DND-41 (cell line): Measurements from ENCODE around the gene DNAJC4.

ENCODE experiments used
- ATAC-seq: fragments of 200-7000 bp; cut with Tn5 transposase; 3 replicates; pipeline ENCODE4 v1.9.1; 2021; ENCODE audit warnings: low read depth; ENCODE audit not compliant: insufficient read depth
- DNase-seq: peaks from one replicate; pipeline ENCODE4 v3.0.0-alpha.2; 2020
- H2AFZ ChIP-seq: 2 replicates; pipeline ENCODE4 v1.6.0; 2012; ENCODE audit warnings: low read depth, low read length
- H3K27ac ChIP-seq: 2 replicates; pipeline ENCODE4 v1.5.1; 2012; ENCODE audit warnings: low read length, inconsistent platforms
- H3K27me3 ChIP-seq: fragments of 200-600 bp; sonication (generic); 2 replicates; pipeline ENCODE4 v1.6.0; 2012; ENCODE audit warnings: low read length, mild to moderate bottlenecking, inconsistent platforms; ENCODE audit not compliant: insufficient read depth, poor library complexity
- H3K36me3 ChIP-seq: 2 replicates; pipeline ENCODE4 v1.5.1; 2012; ENCODE audit warnings: low read length, inconsistent platforms; ENCODE audit not compliant: insufficient read depth
- H3K4me1 ChIP-seq: 2 replicates; pipeline ENCODE4 v1.5.1; 2012; ENCODE audit warnings: mild to moderate bottlenecking, low read length; ENCODE audit not compliant: insufficient read depth
- H3K4me2 ChIP-seq: 2 replicates; pipeline ENCODE4 v1.6.0; 2012; ENCODE audit warnings: mild to moderate bottlenecking, moderate library complexity, low read length, inconsistent platforms; ENCODE audit not compliant: insufficient read depth
- H3K4me3 ChIP-seq, 2 experiments: fragments of 200-600 bp in 1 of 2; shearing (Covaris generic) in 1 of 2; 2 replicates each; pipeline ENCODE4 v1.5.1; 2012 to 2016; ENCODE audit warnings: inconsistent platforms in 2 of 2, low read length in 2 of 2, mild to moderate bottlenecking in 2 of 2, low read depth in 1 of 2, moderate library complexity in 1 of 2
- H3K79me2 ChIP-seq: 2 replicates; pipeline ENCODE4 v1.6.0; 2012; ENCODE audit warnings: low read length, inconsistent platforms; ENCODE audit not compliant: insufficient read depth
- H3K9ac ChIP-seq: 2 replicates; pipeline ENCODE4 v1.6.0; 2012; ENCODE audit warnings: low read depth, mild to moderate bottlenecking, inconsistent platforms, low read length, moderate library complexity
- H3K9me3 ChIP-seq: 2 replicates; pipeline ENCODE4 v1.5.1; 2012; ENCODE audit warnings: low read length, moderate library complexity, mild to moderate bottlenecking, inconsistent platforms; ENCODE audit not compliant: insufficient read depth, severe bottlenecking
- H4K20me1 ChIP-seq: 2 replicates; pipeline ENCODE4 v1.6.0; 2012; ENCODE audit warnings: low read length; ENCODE audit not compliant: insufficient read depth
- EZH2 ChIP-seq: IDR thresholded peaks from 3 replicates; pipeline ENCODE4 v1.6.1; 2012; ENCODE audit warnings: borderline replicate concordance, low read depth, mild to moderate bottlenecking, moderate library complexity, low read length, inconsistent platforms; ENCODE audit not compliant: severe bottlenecking
- TF ChIP-seq, protein P1 (sequence below): IDR thresholded peaks from 2 replicates; pipeline ENCODE4 v1.5.1; 2012; ENCODE audit warnings: borderline replicate concordance, low read length, moderate library complexity, mild to moderate bottlenecking; ENCODE audit not compliant: poor library complexity, severe bottlenecking; ENCODE audit errors: extremely low read depth

Gene DNAJC4

GRCh38 chr11:64247729-64248531 is 17.6 kb downstream of the DNAJC4 start:
- Histone ChIP-seq H3K27ac (no peak overlapping the region), H3K4me1 (peaks cover 61% of the 10 kb centered on the region)
- ATAC-seq = no peak

DNA sequence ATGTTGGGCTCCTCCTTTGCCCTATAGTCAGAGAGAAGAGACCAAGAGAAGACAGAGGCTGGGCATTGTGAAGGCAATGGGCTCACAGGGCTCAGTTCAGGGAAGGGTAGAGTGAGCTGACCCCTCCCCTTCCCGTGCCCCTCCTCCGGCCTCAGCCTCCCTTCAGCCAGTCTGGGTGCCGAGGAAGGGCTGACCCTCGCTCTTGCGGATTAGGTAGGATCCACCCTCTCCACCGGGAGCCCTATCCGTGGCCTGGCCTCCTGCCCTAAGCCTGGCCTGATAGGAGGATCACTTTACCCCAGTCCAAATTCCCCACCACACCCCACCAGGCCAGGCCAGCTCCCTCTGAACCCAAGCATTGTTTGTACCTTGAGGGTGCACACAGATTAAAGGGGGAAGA is 18.2 kb downstream of the DNAJC4 start:
- peaks cover 56% of the 10 kb centered on the region for H3K4me1 ChIP-seq
- no peak overlapping the region for H3K27ac ChIP-seq

More at GRCh38 chr11:64247729-64248531, 17.6 kb downstream of the DNAJC4 start:
- Histone ChIP-seq H2AFZ (no peak overlapping the region), H3K27me3 (no peaks in the 10 kb centered on the region), H3K9ac (no peak overlapping the region), H4K20me1 (peaks cover 28% of the 10 kb centered on the region), H3K4me3 (no peak overlapping the region), H3K9me3 (no peaks in the 10 kb centered on the region), H3K79me2 (peaks cover 39% of the 10 kb centered on the region), H3K36me3 (peaks cover 24% of the 10 kb centered on the region), H3K4me2 (no peak overlapping the region)
- TF ChIP-seq EZH2 = no peak
- TF ChIP-seq, protein P1, sequence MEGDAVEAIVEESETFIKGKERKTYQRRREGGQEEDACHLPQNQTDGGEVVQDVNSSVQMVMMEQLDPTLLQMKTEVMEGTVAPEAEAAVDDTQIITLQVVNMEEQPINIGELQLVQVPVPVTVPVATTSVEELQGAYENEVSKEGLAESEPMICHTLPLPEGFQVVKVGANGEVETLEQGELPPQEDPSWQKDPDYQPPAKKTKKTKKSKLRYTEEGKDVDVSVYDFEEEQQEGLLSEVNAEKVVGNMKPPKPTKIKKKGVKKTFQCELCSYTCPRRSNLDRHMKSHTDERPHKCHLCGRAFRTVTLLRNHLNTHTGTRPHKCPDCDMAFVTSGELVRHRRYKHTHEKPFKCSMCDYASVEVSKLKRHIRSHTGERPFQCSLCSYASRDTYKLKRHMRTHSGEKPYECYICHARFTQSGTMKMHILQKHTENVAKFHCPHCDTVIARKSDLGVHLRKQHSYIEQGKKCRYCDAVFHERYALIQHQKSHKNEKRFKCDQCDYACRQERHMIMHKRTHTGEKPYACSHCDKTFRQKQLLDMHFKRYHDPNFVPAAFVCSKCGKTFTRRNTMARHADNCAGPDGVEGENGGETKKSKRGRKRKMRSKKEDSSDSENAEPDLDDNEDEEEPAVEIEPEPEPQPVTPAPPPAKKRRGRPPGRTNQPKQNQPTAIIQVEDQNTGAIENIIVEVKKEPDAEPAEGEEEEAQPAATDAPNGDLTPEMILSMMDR = no peak
- no peak for DNase-seq

DNA sequence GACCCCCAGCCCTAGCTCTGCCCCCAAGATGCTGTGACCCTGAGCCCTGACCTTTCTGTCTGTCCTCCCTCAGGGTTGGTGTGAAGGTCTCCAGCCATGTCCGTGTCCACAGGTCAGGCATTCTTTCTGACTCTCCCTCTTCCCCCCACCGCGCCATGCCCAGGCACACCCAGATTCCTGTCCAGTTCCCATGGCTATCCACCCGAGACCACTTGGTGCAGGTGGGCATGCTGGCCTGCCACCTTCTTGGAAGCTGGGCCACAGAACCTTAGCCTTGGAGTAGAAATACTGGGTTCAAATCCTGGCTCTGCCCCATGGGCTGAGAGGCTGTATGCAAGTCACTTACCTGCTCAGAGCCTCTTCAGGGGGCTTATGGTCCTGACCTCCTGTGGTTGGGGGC is 18.7 kb downstream of the DNAJC4 start:
- no peaks in the 10 kb centered on the region for H3K9me3 ChIP-seq
- H3K4me1 ChIP-seq = peaks cover 52% of the 10 kb centered on the region
- DNase-seq (no peak), ATAC-seq (no peak)
- no peaks in the 10 kb centered on the region for H3K27me3 ChIP-seq
- peaks cover 21% of the 10 kb centered on the region for H4K20me1 ChIP-seq
- no peak overlapping the region for H3K27ac ChIP-seq
- H2AFZ ChIP-seq = no peak overlapping the region
- H3K4me2 ChIP-seq = no peak overlapping the region
- no peak overlapping the region for H3K4me3 ChIP-seq
- peaks cover 12% of the 10 kb centered on the region for H3K36me3 ChIP-seq
- H3K79me2 ChIP-seq = peaks cover 28% of the 10 kb centered on the region
- TF ChIP-seq, protein P1 = no peak
- no peak for TF ChIP-seq EZH2
- no peak overlapping the region for H3K9ac ChIP-seq

More for the DNA sequence above, 18.2 kb downstream of the DNAJC4 start:
- Histone ChIP-seq H4K20me1 (peaks cover 22% of the 10 kb centered on the region), H3K79me2 (peaks cover 32% of the 10 kb centered on the region), H3K36me3 (peaks cover 17% of the 10 kb centered on the region), H3K4me2 (no peak overlapping the region), H3K4me3 (no peak overlapping the region), H3K9me3 (no peaks in the 10 kb centered on the region), H3K9ac (no peak overlapping the region), H2AFZ (no peak overlapping the region), H3K27me3 (no peaks in the 10 kb centered on the region)
- ATAC-seq (no peak), DNase-seq (no peak)
- TF ChIP-seq, protein P1 = no peak
- TF ChIP-seq EZH2 = no peak
